Dedifferentiated amniotic fluid mesenchymal stem cell (primary cell): ENCODE results near the gene IL17REL.

ENCODE experiments used
- DNase-seq: peaks from one replicate; pipeline ENCODE4 v3.0.0-alpha.2; 2016; ENCODE audit errors: extremely low spot score

IL17REL gene

GRCh38 chr22:50002791-50003190 lies 9.8 kb downstream of the IL17REL start:
- no peak for DNase-seq

DNA sequence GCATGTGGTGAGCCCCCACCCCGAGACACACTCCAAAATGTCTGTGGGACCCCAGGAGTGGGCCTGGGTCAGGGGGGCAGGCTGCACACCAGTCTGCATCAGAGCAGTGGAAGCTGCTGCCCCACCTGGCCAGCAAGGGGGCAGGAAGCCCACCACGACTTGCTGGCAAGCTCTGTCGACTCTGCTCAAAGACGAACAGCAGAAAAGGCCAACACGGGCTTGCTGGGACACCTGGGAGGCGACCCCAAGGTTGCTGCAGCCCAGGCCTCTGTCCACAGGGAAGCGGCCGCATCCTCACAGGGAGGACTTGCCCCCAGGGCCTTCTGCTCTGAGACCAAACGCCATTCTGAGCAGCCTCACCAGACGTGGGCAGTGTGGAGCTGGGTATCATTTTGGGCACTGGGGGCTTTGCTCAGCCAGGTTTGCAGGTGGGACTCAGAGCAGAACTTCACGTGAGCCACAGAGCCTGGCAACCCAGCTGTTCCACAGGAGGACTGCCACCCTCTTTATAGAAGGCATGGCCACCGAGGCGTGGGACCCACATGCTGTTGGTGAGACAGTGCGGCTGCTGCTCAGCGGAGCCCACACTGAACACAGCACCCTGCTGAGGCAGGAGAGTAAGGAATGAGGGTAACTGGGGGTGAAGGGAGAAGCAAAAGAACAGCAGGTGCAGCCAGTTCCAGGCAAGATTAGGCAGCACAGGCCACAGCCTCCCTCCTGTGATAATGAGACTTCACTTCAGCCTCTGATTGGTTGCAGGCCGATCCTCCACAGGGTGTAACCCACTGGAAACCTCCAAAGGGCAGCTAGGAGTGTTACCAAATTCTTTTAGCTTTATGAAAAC lies 11.0 kb downstream of the IL17REL start:
- no peak for DNase-seq

- DNase-seq = no peak
These were observed 11.8 kb downstream of the IL17REL start for GRCh38 chr22:50000587-50001387.

GRCh38 chr22:49999946-50000586 lies 12.5 kb downstream of the IL17REL start:
- no peak for DNase-seq

- DNase-seq = no peak
These were observed 13.3 kb downstream of the IL17REL start for GRCh38 chr22:49999063-49999945.

- DNase-seq = no peak
These were observed 13.9 kb downstream of the IL17REL start for GRCh38 chr22:49998718-49999062.

DNA sequence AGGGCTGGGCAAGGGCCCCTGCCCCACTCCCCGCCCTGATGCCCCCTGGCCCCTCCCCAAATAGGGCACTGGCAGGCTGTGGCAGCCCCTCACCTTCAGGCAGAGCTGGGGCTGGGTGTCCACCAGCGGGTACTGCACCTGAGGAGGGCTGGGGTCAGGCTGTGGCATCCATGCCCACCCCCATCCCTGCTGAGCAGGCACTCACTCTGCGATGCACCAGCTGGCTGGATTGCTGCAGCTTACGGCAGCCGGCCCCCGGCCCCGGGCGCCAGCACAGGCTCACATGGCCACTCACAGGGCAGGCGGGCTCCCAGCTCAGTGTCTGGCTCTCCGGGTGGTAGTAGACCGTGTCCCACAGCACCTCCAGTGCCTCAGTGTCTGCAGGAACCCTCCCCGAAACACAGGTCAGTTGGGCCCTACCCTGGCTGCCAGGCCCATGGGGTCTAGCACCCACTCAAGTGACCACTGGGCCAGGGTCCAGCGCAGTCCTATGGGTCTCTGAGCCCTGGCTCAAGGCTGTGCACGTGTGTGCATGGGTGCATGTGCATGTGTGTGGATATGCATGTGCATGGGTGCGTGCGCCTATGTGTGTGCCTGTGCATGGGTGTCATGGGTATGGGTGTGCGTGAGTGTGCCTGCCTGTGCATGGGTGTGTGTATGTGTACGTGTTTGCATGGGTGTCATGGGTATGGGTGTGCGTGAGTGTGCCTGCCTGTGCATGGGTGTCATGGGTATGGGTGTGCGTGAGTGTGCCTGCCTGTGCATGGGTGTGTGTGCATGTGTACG lies 14.4 kb downstream of the IL17REL start:
- no peak for DNase-seq

DNA sequence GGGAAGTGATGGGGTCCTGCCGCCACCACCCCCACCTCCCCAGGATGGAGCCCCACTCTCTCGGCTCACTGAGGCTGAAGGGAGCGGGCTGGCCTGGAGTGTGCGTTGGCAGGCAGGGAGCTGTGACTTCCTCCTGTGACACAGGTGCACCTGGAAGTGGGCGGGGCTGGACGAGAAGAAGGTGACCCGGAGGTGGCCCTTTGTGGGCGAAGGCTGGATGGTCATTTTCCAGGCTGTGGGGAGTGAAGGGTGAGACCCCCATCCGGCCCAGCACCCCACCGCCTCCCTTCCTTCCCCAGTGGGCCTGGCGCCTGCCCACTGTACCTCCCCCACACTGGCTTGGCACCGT lies 15.3 kb downstream of the IL17REL start:
- no peak for DNase-seq

- no peak for DNase-seq
These were observed 15.9 kb downstream of the IL17REL start for GRCh38 chr22:49996518-49997250.

DNA sequence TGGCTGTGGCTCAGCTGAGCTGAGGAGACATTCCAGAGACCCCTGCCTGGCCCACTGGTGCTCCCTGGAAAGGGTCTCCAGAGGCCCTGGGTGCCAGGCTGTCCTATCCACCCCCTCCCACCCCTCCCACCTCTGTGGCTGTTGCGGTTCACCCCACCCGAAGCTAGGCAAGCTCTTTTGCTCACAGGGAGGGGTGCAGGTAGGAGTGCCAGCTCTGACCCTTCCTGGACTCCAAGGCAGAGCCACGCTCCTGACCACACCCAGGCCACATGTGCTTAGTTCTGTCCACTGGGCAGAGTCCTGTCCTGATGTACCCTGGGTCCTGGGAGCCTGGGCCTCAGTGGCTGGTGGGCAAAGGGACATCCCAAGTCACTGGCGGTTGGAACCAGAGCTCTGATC lies 16.4 kb downstream of the IL17REL start:
- DNase-seq = no peak

DNA sequence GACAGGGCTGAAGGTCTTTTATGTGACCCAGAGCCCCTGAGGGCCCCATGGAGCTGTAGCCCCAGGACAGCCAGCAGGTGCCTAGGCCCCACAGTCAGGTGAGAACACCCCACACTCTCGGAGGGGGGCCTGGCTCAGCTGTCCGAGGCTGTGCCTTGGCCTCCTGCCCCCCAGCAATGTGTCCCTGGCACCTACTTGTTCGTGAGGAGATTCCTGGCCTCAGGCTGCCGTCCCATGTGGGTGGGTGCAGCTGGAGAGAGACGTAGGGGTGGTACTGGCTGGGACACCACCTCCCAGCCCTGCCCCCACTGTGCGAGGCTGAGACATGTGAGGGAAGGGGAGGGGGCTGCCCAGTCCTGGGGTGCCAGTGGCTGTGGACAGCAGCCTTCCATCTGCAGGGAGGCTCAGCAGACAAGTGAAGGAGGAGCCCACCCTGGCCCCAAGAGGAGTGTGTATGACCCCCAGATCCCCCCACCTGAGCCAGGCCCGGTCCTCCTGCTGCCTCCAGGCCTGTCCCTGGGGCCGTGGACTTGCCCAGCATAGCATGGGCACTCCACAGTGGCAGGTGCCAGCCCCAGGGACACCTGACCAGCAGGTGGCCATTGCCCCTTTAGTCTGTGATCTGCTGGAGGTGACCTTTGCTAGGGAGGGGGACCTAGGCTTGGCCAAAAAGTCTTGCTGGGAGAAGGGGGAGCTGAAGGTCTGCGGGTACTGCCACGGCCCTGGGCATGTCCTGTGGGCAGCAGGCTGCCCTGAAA lies 17.0 kb downstream of the IL17REL start:
- no peak for DNase-seq

GRCh38 chr22:49995041-49995360 lies 17.6 kb downstream of the IL17REL start:
- DNase-seq = no peak

GRCh38 chr22:49994361-49995040 lies 18.1 kb downstream of the IL17REL start:
- DNase-seq = no peak

GRCh38 chr22:49993649-49994360 lies 18.8 kb downstream of the IL17REL start:
- DNase-seq = no peak

GRCh38 chr22:49992921-49993648 lies 19.5 kb downstream of the IL17REL start:
- DNase-seq = peak; percentile 26

- DNase-seq = no peak
These were observed 20.5 kb downstream of the IL17REL start for GRCh38 chr22:49991907-49992533.

DNA sequence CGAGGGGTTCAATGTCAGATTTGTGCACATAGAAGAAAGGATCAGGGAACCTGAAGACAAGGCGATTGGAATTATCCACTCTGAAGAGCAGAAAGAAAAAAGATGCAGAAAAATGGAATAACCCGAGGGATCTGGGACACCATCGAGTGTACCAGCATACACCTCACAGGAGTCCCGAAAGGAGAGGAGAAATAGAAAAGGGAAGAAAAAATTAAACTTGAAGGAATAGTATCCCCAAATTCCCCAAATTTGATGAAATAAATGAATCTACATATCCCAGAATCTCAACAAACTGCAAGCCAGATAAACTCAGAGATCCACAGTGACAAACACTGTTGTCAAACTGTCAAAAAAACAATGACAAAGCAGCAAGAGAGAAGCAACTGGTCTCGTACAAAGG lies 21.4 kb downstream of the IL17REL start:
- no peak for DNase-seq
